Spleen (tissue), 11 donors: ENCODE measurements around the gene EHD4. TPM values are rescaled to one million over a fixed set of nuclear protein-coding genes. Genes with fewer than 3 reads are reported as not detected.

Experiments
- DNase-seq: peaks from one replicate; pipeline ENCODE4 v3.0.0-alpha.2; 2020
- H3K27ac ChIP-seq, 8 donors: fragments of 200-600 bp; sonication (generic) in 7 of 8; 1 replicate in 4 of 8; 2 replicates in 4 of 8; pipeline versions ENCODE4 v1.5.0 to v1.8.0; 2016 to 2021; ENCODE audit warnings: inconsistent platforms in 4 of 8, mild to moderate bottlenecking in 4 of 8, moderate library complexity in 1 of 8
- H3K27me3 ChIP-seq, 7 donors: fragments of 200-600 bp; sonication (generic) in 6 of 7; replicated peaks in 1 of 7; 1 replicate in 4 of 7; 2 replicates in 3 of 7; pipeline versions ENCODE4 v1.5.0 to v1.8.0; 2016 to 2021; ENCODE audit warnings: inconsistent platforms in 3 of 7, mild to moderate bottlenecking in 1 of 7
- H3K36me3 ChIP-seq, 6 donors: fragments of 200-600 bp; sonication (generic) in 5 of 6; 1 replicate in 4 of 6; 2 replicates in 2 of 6; pipeline versions ENCODE4 v1.5.0 to v1.8.0; 2016 to 2021; ENCODE audit warnings: inconsistent platforms in 2 of 6
- H3K4me1 ChIP-seq, 6 donors: fragments of 200-600 bp; sonication (generic) in 5 of 6; 1 replicate in 3 of 6; 2 replicates in 3 of 6; pipeline versions ENCODE4 v1.5.0 to v1.8.0; 2016 to 2021; ENCODE audit warnings: inconsistent platforms in 3 of 6
- H3K4me3 ChIP-seq, 8 donors: fragments of 200-600 bp; sonication (generic) in 7 of 8; 1 replicate in 4 of 8; 2 replicates in 4 of 8; pipeline versions ENCODE4 v1.5.0 to v1.8.0; 2016 to 2021; ENCODE audit warnings: inconsistent platforms in 4 of 8, mild to moderate bottlenecking in 4 of 8, moderate library complexity in 2 of 8
- H3K9me3 ChIP-seq, 8 donors: fragments of 200-600 bp; sonication (generic) in 7 of 8; 1 replicate in 4 of 8; 2 replicates in 4 of 8; pipeline versions ENCODE4 v1.5.0 to v1.8.0; 2016 to 2021; ENCODE audit warnings: inconsistent platforms in 4 of 8
- CTCF ChIP-seq, 11 experiments: fragments of 200-600 bp in 7 of 11; fragments of 450-650 bp in 4 of 11; sonication (generic) in 4 of 11; IDR thresholded peaks in 8 of 11; conservative IDR thresholded peaks in 3 of 11; 1 replicate in 7 of 11; 2 replicates in 4 of 11; pipeline versions ENCODE4 v1.4.0 to v1.8.0; 2016 to 2021; ENCODE audit warnings: antibody characterized with exemption in 11 of 11, inconsistent platforms in 4 of 11, mild to moderate bottlenecking in 1 of 11
- POLR2A ChIP-seq, 3 donors: fragments of 450-650 bp; IDR thresholded peaks; one replicate each; pipeline ENCODE4 v1.5.1; 2017; ENCODE audit warnings: antibody characterized with exemption in 3 of 3, mild to moderate bottlenecking in 1 of 3
- POLR2AphosphoS5 ChIP-seq, 3 donors: sonication (generic); formaldehyde crosslinking; IDR thresholded peaks; one replicate each; pipeline ENCODE4 v1.5.1; 2017; ENCODE audit warnings: antibody characterized with exemption in 3 of 3
- WGBS, 5 donors: extraction: QIAGEN DNeasy Blood & Tissue Kit in 3 of 5; methylation state at CpG; one replicate each; pipeline versions ENCODE4 v1.1.5 to v1.1.7; 2013 to 2018; 5-methylcytosine and 5-hydroxymethylcytosine counted together
- intact Hi-C: fragments of 100-400 bp; cut with DNase I; formaldehyde crosslinking; loops from one replicate; pipeline ENCODE4 v1.15.0; 2023; ENCODE audit warnings: low total_unique reads
- polyA plus RNA-seq, 3 donors: library from polyadenylated mRNA; stranded (reverse); fragments of 200-250 nt; gene quantifications; one replicate each; pipeline ENCODE4 v1.2.1, GENCODE V29; 2013
- total RNA-seq, 7 donors: library from RNA; depleted of rRNA in 3 of 7; stranded (reverse); fragments of >200 nt in 3 of 7; fragmentation: NEBNext Ultra II Directional in 4 of 7; extraction: Animal tissue kit (Norgen Biotek cat#: 25700) in 4 of 7; gene quantifications; one replicate each; pipeline versions ENCODE4 v1.1.0 to v1.2.1, GENCODE V29; 2016 to 2021
- donor health status: healthy with polysubstance abuse.
- donor health status: DM: no; HTN: no; CAD: no; lungs with moderate emphysema.
- donor health status: DM: no; HTN: no; CAD: no.
- donor health status: Bipolar disorder and iron deficiency.
- donor health status: healthy.
- donor health status: DM: no; HTN: no; CAD: no.
- donor health status: DM: yes; HTN: yes; CAD: no.

EHD4 gene
- total and polyA plus RNA-seq, 10 donors: 5.5 to 33.2 (median 21.7) TPM

DNA sequence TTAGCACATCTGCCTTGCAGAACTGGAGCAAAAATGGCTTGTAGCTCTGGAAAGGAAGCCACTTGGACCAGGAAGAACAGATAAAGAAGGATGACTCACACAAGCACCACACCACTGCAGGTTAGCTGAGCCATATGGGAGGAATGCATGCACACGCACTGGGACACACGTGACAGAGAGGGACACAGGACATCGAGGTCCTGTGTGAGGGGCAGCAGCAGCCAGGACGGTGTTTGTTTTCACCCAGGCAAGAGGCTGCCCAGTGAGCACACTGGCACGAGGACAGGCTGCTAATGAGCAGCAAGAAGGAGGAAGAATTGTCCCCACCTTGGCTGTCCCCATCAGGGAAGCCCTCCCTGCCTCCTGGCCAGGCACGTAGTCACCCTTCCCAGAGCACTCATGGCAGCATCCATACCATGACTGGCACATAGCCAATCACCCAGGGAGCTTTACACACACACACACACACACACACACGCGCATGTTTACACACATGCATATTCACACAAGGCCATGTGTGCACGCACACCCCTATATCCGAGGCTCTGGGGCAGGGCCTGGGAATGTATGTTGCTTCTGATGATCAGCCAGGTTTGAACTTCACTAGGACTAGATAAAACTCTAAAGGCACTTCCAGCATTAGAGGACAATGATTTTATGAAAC, 54.5 kb downstream of the EHD4 start:
- H3K4me1 ChIP-seq: peaks cover 7 to 55% (median 31%) of the 10 kb centered on the region in 6 donors

DNA sequence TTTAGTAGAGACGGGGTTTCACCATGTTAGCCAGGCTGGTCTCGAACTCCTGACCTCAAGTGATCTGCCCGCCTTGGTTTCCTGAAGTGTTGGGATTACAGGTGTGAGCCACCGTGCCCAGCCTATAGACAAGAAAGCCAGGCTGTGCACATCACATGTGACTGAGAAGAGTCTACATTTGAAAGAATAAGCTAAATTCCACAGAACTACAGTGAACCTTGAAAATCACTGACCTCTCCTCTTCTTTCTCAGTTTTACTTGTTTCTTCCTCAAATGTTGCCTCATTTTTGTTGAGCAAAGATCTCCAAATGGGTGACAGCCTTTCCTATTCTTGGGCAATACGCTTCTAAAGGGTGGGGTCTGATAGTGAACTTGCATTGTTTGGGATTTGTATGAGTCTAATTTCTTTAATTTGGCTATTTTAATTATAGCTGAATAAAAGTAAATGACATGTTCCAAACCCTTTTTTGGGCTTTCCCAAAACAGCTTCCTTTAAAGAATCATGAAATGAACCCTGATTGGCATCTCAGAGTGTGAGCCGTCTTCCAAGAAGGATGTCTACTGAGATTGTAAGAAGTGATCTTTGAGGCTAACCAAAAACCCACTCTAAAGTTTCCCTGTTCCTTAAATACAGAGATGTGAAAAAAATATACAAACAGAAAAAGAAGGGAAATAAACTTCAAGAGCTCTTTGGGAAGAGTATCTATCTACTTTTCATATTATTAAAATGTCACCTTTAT, 56.9 kb downstream of the EHD4 start:
- 70 to 88% (median 79%) methylated on average over 6 of the region's 6 CpGs for WGBS, 5 donors
- Histone ChIP-seq H3K27ac (peak overlapping the region in 4 of 8 donors; percentile 52 to 68 (median 61)), H3K9me3 (no peaks in the 10 kb centered on the region), H3K27me3 (no peaks in the 10 kb centered on the region), H3K4me1 (peaks cover 7 to 55% (median 39%) of the 10 kb centered on the region in 6 donors), H3K4me3 (no peak overlapping the region), H3K36me3 (peaks cover 0 to 73% (median 15%) of the 10 kb centered on the region in 6 donors)
- DNase-seq: no peak
- no peak for TF ChIP-seq POLR2A (IDR thresholded peaks at IDR 0.05)
- no peak for TF ChIP-seq CTCF (IDR thresholded peaks at IDR 0.05 in 8 of 11, conservative IDR thresholded peaks at IDR 0.05 in 3 of 11)
- TF ChIP-seq POLR2AphosphoS5 (IDR thresholded peaks at IDR 0.05): no peak
- intact Hi-C loops: no loop called here

More for the DNA sequence above, 54.5 kb downstream of the EHD4 start:
- Histone ChIP-seq H3K27ac (peak overlapping the region in 2 of 8 donors; percentile 52 to 68), H3K36me3 (peaks cover 0 to 54% (median 15%) of the 10 kb centered on the region in 6 donors), H3K27me3 (no peaks in the 10 kb centered on the region), H3K9me3 (no peaks in the 10 kb centered on the region), H3K4me3 (no peak overlapping the region)
- 70 to 88% (median 84%) methylated on average over 6 to 10 of the region's 10 CpGs for WGBS, 5 donors
- TF ChIP-seq CTCF (IDR thresholded peaks at IDR 0.05 in 8 of 11, conservative IDR thresholded peaks at IDR 0.05 in 3 of 11) (no peak), POLR2AphosphoS5 (IDR thresholded peaks at IDR 0.05) (no peak), POLR2A (IDR thresholded peaks at IDR 0.05) (no peak)
- intact Hi-C loops: no loop called here
- peak; percentile 49 for DNase-seq

DNA sequence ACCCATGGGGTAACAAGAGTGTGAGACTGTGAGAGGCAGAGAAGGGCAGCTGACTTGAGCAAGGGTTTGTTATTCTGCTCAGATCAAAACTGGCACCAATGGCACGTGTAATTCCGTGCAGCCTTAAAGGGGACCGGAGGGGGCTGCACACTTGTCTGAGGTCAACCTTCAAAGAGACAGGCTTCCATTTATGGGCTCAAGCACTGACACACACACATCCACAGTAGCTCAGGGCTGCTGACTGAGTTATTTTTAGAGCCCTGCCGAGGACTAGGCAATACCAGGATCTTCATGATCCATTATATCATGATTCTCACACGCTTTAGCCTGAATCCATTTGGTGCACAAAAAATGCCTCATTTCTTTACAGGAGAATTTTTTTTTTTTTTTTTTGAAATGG, 57.9 kb downstream of the EHD4 start:
- TF ChIP-seq CTCF (IDR thresholded peaks at IDR 0.05 in 8 of 11, conservative IDR thresholded peaks at IDR 0.05 in 3 of 11) (no peak), POLR2A (IDR thresholded peaks at IDR 0.05) (no peak)
- Histone ChIP-seq H3K4me3 (no peak overlapping the region), H3K36me3 (peaks cover 0 to 80% (median 17%) of the 10 kb centered on the region in 6 donors), H3K27me3 (no peaks in the 10 kb centered on the region), H3K9me3 (no peaks in the 10 kb centered on the region), H3K27ac (no peak overlapping the region), H3K4me1 (peaks cover 7 to 50% (median 39%) of the 10 kb centered on the region in 6 donors)
- WGBS, 5 donors: 79 to 90% (median 84%) methylated on average over 5 of the region's 5 CpGs
- intact Hi-C loops: no loop called here
- peak; percentile 31 for DNase-seq

DNA sequence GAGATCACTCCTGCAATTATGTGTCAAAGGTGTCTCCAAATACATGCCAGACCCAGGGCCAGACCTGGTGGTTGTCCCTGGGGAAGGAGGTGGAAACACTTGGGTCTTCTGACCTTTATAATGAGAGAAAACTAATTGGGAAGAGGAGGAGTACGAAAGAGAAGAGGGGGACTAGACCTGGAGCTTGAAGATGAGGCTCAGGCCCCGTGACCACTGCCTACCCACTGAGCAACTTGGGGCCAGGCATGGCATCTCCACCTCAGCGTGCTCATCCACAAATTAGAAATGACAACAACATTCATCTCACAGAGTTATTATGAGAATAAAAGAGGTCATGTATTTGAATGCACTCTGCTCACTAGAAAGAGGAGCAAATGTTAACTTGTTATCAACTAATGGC, 59.1 kb downstream of the EHD4 start:
- Histone ChIP-seq H3K36me3 (peaks cover 3 to 80% (median 18%) of the 10 kb centered on the region in 6 donors), H3K27ac (no peak overlapping the region), H3K27me3 (no peaks in the 10 kb centered on the region), H3K4me3 (no peak overlapping the region), H3K9me3 (no peaks in the 10 kb centered on the region), H3K4me1 (peaks cover 7 to 44% (median 39%) of the 10 kb centered on the region in 6 donors)
- DNase-seq: no peak
- intact Hi-C loops: no loop called here
- WGBS, 5 donors: 72 to 98% (median 90%) methylated on average over 3 of the region's 3 CpGs
- TF ChIP-seq POLR2A (IDR thresholded peaks at IDR 0.05) (no peak), CTCF (IDR thresholded peaks at IDR 0.05 in 8 of 11, conservative IDR thresholded peaks at IDR 0.05 in 3 of 11) (no peak), POLR2AphosphoS5 (IDR thresholded peaks at IDR 0.05) (no peak)
